Spleen (tissue), 11 donors: ENCODE measurements around the gene EED. TPM values are rescaled to one million over a fixed set of nuclear protein-coding genes. Genes with fewer than 3 reads are reported as not detected.
A peak's percentile ranks its signal among the peaks of the same experiment; 100 is the strongest.

ENCODE experiments used
- DNase-seq: peaks from one replicate; pipeline ENCODE4 v3.0.0-alpha.2; 2020
- H3K27ac ChIP-seq, 8 donors: fragments of 200-600 bp; sonication (generic) in 7 of 8; 1 replicate in 4 of 8; 2 replicates in 4 of 8; pipeline versions ENCODE4 v1.5.0 to v1.8.0; 2016 to 2021; ENCODE audit warnings: inconsistent platforms in 4 of 8, mild to moderate bottlenecking in 4 of 8, moderate library complexity in 1 of 8
- H3K27me3 ChIP-seq, 7 donors: fragments of 200-600 bp; sonication (generic) in 6 of 7; replicated peaks in 1 of 7; 1 replicate in 4 of 7; 2 replicates in 3 of 7; pipeline versions ENCODE4 v1.5.0 to v1.8.0; 2016 to 2021; ENCODE audit warnings: inconsistent platforms in 3 of 7, mild to moderate bottlenecking in 1 of 7
- H3K36me3 ChIP-seq, 6 donors: fragments of 200-600 bp; sonication (generic) in 5 of 6; 1 replicate in 4 of 6; 2 replicates in 2 of 6; pipeline versions ENCODE4 v1.5.0 to v1.8.0; 2016 to 2021; ENCODE audit warnings: inconsistent platforms in 2 of 6
- H3K4me1 ChIP-seq, 6 donors: fragments of 200-600 bp; sonication (generic) in 5 of 6; 1 replicate in 3 of 6; 2 replicates in 3 of 6; pipeline versions ENCODE4 v1.5.0 to v1.8.0; 2016 to 2021; ENCODE audit warnings: inconsistent platforms in 3 of 6
- H3K4me3 ChIP-seq, 8 donors: fragments of 200-600 bp; sonication (generic) in 7 of 8; 1 replicate in 4 of 8; 2 replicates in 4 of 8; pipeline versions ENCODE4 v1.5.0 to v1.8.0; 2016 to 2021; ENCODE audit warnings: inconsistent platforms in 4 of 8, mild to moderate bottlenecking in 4 of 8, moderate library complexity in 2 of 8
- H3K9me3 ChIP-seq, 8 donors: fragments of 200-600 bp; sonication (generic) in 7 of 8; 1 replicate in 4 of 8; 2 replicates in 4 of 8; pipeline versions ENCODE4 v1.5.0 to v1.8.0; 2016 to 2021; ENCODE audit warnings: inconsistent platforms in 4 of 8
- POLR2A ChIP-seq, 3 donors: fragments of 450-650 bp; IDR thresholded peaks; one replicate each; pipeline ENCODE4 v1.5.1; 2017; ENCODE audit warnings: antibody characterized with exemption in 3 of 3, mild to moderate bottlenecking in 1 of 3
- POLR2AphosphoS5 ChIP-seq, 3 donors: sonication (generic); formaldehyde crosslinking; IDR thresholded peaks; one replicate each; pipeline ENCODE4 v1.5.1; 2017; ENCODE audit warnings: antibody characterized with exemption in 3 of 3
- WGBS, 5 donors: extraction: QIAGEN DNeasy Blood & Tissue Kit in 3 of 5; methylation state at CpG; one replicate each; pipeline versions ENCODE4 v1.1.5 to v1.1.7; 2013 to 2018; 5-methylcytosine and 5-hydroxymethylcytosine counted together
- intact Hi-C: fragments of 100-400 bp; cut with DNase I; formaldehyde crosslinking; loops from one replicate; pipeline ENCODE4 v1.15.0; 2023; ENCODE audit warnings: low total_unique reads
- polyA plus RNA-seq, 3 donors: library from polyadenylated mRNA; stranded (reverse); fragments of 200-250 nt; gene quantifications; one replicate each; pipeline ENCODE4 v1.2.1, GENCODE V29; 2013
- total RNA-seq, 7 donors: library from RNA; depleted of rRNA in 3 of 7; stranded (reverse); fragments of >200 nt in 3 of 7; fragmentation: NEBNext Ultra II Directional in 4 of 7; extraction: Animal tissue kit (Norgen Biotek cat#: 25700) in 4 of 7; gene quantifications; one replicate each; pipeline versions ENCODE4 v1.1.0 to v1.2.1, GENCODE V29; 2016 to 2021
- TF ChIP-seq, protein P1 (sequence below), 11 experiments: fragments of 200-600 bp in 7 of 11; fragments of 450-650 bp in 4 of 11; sonication (generic) in 4 of 11; IDR thresholded peaks in 8 of 11; conservative IDR thresholded peaks in 3 of 11; 1 replicate in 7 of 11; 2 replicates in 4 of 11; pipeline versions ENCODE4 v1.4.0 to v1.8.0; 2016 to 2021; ENCODE audit warnings: antibody characterized with exemption in 11 of 11, inconsistent platforms in 4 of 11, mild to moderate bottlenecking in 1 of 11
- donor health status: healthy with polysubstance abuse.
- donor health status: DM: no; HTN: no; CAD: no; lungs with moderate emphysema.
- donor health status: DM: no; HTN: no; CAD: no.
- donor health status: Bipolar disorder and iron deficiency.
- donor health status: healthy.
- donor health status: DM: no; HTN: no; CAD: no.
- donor health status: DM: yes; HTN: yes; CAD: no.

The EED gene
- total and polyA plus RNA-seq, 10 donors, result 24.3 to 48.1 (median 31.1) TPM

DNA sequence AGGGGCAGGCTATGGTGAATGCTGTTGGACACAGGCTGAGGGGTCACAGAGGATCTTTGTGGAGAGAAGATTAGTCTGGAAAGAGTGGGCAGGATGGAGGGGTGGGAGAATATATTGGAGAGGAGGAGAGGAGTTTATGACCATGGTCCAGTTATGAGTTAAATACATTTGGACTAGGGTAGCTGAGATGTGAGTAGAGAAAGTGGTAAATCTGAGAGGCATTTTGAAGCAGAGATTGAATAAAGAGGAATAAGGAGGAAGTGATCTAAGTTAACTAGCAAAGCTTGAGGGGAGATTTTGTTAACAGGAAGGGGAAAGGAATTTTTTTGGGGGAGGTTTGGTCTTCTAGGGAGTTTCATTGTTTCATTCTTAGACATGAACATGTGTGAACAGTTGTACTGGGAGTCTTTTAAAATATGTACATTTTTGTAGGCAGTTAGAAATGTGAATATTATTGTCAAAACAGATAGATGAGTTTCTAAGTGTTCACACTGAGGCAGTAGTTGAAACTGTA, 43.1 kb upstream of the EED start:
- Histone ChIP-seq H3K27me3 (no peaks in the 10 kb centered on the region), H3K9me3 (no peaks in the 10 kb centered on the region), H3K27ac (peak overlapping the region in 7 of 8 donors; percentile 82 to 89 (median 86)), H3K4me3 (peak overlapping the region in 1 of 8 donors; percentile 65), H3K4me1 (peaks cover 9 to 94% (median 40%) of the 10 kb centered on the region in 6 donors), H3K36me3 (no peaks in the 10 kb centered on the region)
- TF ChIP-seq, protein P1, sequence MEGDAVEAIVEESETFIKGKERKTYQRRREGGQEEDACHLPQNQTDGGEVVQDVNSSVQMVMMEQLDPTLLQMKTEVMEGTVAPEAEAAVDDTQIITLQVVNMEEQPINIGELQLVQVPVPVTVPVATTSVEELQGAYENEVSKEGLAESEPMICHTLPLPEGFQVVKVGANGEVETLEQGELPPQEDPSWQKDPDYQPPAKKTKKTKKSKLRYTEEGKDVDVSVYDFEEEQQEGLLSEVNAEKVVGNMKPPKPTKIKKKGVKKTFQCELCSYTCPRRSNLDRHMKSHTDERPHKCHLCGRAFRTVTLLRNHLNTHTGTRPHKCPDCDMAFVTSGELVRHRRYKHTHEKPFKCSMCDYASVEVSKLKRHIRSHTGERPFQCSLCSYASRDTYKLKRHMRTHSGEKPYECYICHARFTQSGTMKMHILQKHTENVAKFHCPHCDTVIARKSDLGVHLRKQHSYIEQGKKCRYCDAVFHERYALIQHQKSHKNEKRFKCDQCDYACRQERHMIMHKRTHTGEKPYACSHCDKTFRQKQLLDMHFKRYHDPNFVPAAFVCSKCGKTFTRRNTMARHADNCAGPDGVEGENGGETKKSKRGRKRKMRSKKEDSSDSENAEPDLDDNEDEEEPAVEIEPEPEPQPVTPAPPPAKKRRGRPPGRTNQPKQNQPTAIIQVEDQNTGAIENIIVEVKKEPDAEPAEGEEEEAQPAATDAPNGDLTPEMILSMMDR (IDR thresholded peaks at IDR 0.05 in 8 of 11, conservative IDR thresholded peaks at IDR 0.05 in 3 of 11), result no peak
- TF ChIP-seq POLR2A (IDR thresholded peaks at IDR 0.05) (no peak), POLR2AphosphoS5 (IDR thresholded peaks at IDR 0.05) (no peak)
- intact Hi-C loops, result no loop called here
- DNase-seq, result no peak

DNA sequence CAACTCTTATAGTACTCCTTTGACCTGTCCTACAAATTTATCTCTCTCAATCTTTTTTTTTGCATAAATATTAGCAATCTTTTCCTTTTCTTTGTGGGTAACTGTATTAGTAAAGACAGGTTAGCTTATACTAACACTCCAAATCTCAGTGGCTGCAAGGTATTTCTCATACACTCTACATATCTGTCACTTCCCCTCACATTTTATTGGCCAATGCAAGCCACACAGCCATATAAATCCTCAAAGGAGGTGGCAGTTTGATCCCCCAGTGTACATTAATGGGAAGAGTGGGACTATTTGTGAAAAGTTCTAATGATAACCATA, 42.6 kb upstream of the EED start:
- no peaks in the 10 kb centered on the region for H3K27me3 ChIP-seq
- H3K27ac ChIP-seq, result peak overlapping the region; percentile 21 to 89 (median 85)
- no peaks in the 10 kb centered on the region for H3K9me3 ChIP-seq
- peak overlapping the region in 7 of 8 donors; percentile 16 to 65 (median 36) for H3K4me3 ChIP-seq
- DNase-seq, result no peak
- TF ChIP-seq POLR2AphosphoS5 (IDR thresholded peaks at IDR 0.05), result no peak
- TF ChIP-seq, protein P1 (IDR thresholded peaks at IDR 0.05 in 8 of 11, conservative IDR thresholded peaks at IDR 0.05 in 3 of 11), result no peak
- TF ChIP-seq POLR2A (IDR thresholded peaks at IDR 0.05), result no peak
- H3K4me1 ChIP-seq, result peaks cover 9 to 89% (median 38%) of the 10 kb centered on the region in 6 donors
- intact Hi-C loops, result no loop called here
- no peaks in the 10 kb centered on the region for H3K36me3 ChIP-seq

DNA sequence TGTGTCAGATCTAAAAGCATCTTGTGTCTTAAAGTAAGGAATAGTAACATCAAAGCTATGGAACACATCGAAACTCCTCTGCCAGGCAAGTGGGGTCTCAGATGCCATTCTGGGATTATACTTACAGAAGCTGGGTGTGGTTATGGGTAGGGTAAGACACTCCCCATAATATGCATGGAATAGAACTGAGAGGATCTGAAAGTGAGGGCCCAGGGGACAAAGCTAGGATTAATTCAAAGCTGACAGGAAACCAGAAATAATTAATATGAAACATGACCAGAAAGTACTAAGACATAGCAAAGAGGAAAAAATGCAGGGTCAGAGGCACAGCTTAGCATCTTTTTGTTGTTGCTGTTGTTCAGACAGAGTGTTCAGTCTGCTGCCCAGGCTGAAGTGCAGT, 40.2 kb upstream of the EED start:
- Histone ChIP-seq H3K27me3 (no peaks in the 10 kb centered on the region), H3K27ac (peak overlapping the region in 6 of 8 donors; percentile 2 to 89 (median 85)), H3K4me3 (peak overlapping the region in 1 of 8 donors; percentile 65), H3K4me1 (peaks cover 9 to 71% (median 35%) of the 10 kb centered on the region in 6 donors), H3K9me3 (no peaks in the 10 kb centered on the region), H3K36me3 (no peaks in the 10 kb centered on the region)
- intact Hi-C loops, result no loop called here
- DNase-seq, result no peak
- TF ChIP-seq POLR2A (IDR thresholded peaks at IDR 0.05), result no peak
- TF ChIP-seq, protein P1 (IDR thresholded peaks at IDR 0.05 in 8 of 11, conservative IDR thresholded peaks at IDR 0.05 in 3 of 11), result no peak
- WGBS, 5 donors, result 79 to 98% (median 90%) methylated on average over 1 of the region's 1 CpG

GRCh38 chr11:86205421-86206336, 38.9 kb upstream of the EED start:
- intact Hi-C loops, result no loop called here

More at GRCh38 chr11:86205421-86206336, 38.9 kb upstream of the EED start:
- Histone ChIP-seq H3K27me3 (no peaks in the 10 kb centered on the region), H3K4me1 (peaks cover 9 to 59% (median 34%) of the 10 kb centered on the region in 6 donors), H3K36me3 (no peaks in the 10 kb centered on the region), H3K4me3 (peak overlapping the region in 1 of 8 donors; percentile 5), H3K9me3 (no peaks in the 10 kb centered on the region), H3K27ac (peak overlapping the region in 7 of 8 donors; percentile 11 to 89 (median 84))
- no peak for TF ChIP-seq POLR2A (IDR thresholded peaks at IDR 0.05)
- TF ChIP-seq, protein P1 (IDR thresholded peaks at IDR 0.05 in 8 of 11, conservative IDR thresholded peaks at IDR 0.05 in 3 of 11), result no peak
- no peak for TF ChIP-seq POLR2AphosphoS5 (IDR thresholded peaks at IDR 0.05)
- no peak for DNase-seq
- 52 to 81% (median 68%) methylated on average over 11 of the region's 11 CpGs for WGBS, 5 donors
